Measurements from ENCODE around the gene LMO1. TPM values are rescaled to one million over a fixed set of nuclear protein-coding genes. Genes with fewer than 3 reads are reported as not detected.

Gene LMO1
- total RNA-seq, 1 experiment from 2014 or later = 0.27 TPM

DNA sequence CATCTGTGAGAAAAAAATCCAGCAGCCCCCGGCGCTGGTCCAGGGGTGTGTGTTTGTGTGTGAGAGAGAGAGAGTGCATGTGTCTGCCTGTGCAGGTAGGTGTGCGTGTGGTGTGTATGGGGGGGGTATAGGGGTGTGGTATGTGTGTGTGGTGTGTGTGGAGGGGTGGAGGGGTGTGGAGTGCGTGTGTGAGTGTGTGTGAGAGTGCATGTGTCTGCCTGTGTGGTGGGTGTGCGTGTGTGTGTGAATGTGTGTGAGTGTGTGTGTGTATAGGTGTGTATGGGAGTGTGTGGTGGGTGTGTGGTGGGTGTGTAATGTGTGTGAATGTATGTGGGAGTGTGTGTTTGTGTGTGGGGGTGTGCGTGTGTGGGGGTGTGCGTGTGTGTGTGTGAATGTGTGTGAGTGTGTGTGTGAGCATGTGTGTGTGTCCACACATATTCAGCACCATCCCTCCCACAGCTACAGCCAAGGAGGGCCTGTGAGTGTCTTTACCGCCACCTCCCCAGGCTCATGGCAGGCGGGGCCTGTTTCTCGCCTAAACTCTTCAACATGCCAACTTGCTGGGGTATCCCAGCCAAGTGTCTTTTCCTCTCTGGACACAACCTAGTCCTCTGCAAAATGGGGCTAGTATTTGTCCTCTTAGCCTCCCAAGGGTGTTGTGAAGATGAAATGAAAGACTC, 11.9 kb downstream of the LMO1 start:
- no peaks in the 10 kb centered on the region for H3K9me2 ChIP-seq (ENCODE audit: insufficient read depth)
- ATAC-seq (no peak), DNase-seq (ENCODE audit: low read depth, low spot score) (no peak)
- ChIA-PET POLR2A (no interaction called here), RAD21 (ENCODE audit: low non-redundant PET in 1 of 2, low total read pairs in 2 of 2, uncharacterized antibody in 2 of 2, unreplicated experiment in 2 of 2) (no interaction called here), CTCF (interaction anchor here (1.4 kb wide), 1 partner anchor 17 kb away, joined by 4 read pairs; no protein-coding TSS in a partner anchor)
- no peak for TF ChIP-seq ZNF274 (IDR thresholded peaks at IDR 0.05; ENCODE audit: low read depth, low read length)
- no peak for TF ChIP-seq POLR2A (IDR thresholded peaks at IDR 0.05; ENCODE audit: borderline replicate concordance, extremely low read depth, insufficient read depth, insufficient read length)
- TF ChIP-seq TCF7L2 (IDR thresholded peaks at IDR 0.05; ENCODE audit: borderline replicate concordance, extremely low read depth, insufficient read depth, insufficient read length) = no peak
- TF ChIP-seq YY1 (IDR thresholded peaks at IDR 0.05; ENCODE audit: extremely low read depth, insufficient replicate concordance, low read depth, low read length) = no peak
- no peak for TF ChIP-seq SP1 (IDR thresholded peaks at IDR 0.05; ENCODE audit: low read depth)
- no peak for TF ChIP-seq FOSL1 (IDR thresholded peaks at IDR 0.05; ENCODE audit: low read depth)
- TF ChIP-seq, protein P1, sequence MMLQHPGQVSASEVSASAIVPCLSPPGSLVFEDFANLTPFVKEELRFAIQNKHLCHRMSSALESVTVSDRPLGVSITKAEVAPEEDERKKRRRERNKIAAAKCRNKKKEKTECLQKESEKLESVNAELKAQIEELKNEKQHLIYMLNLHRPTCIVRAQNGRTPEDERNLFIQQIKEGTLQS (IDR thresholded peaks at IDR 0.05) = no peak
- no peak for TF ChIP-seq EGR1 (IDR thresholded peaks at IDR 0.05; ENCODE audit: low read depth)
- no peak for TF ChIP-seq ELF1 (IDR thresholded peaks at IDR 0.05; ENCODE audit: borderline replicate concordance, low read depth)
- TF ChIP-seq POLR2AphosphoS5 (IDR thresholded peaks at IDR 0.05; ENCODE audit: low read depth, low read length) = no peak
- TF ChIP-seq, protein P2, sequence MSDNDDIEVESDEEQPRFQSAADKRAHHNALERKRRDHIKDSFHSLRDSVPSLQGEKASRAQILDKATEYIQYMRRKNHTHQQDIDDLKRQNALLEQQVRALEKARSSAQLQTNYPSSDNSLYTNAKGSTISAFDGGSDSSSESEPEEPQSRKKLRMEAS (IDR thresholded peaks at IDR 0.05) = no peak
- no peak for TF ChIP-seq SRF (IDR thresholded peaks at IDR 0.05; ENCODE audit: low read depth)
- TF ChIP-seq, protein P3, sequence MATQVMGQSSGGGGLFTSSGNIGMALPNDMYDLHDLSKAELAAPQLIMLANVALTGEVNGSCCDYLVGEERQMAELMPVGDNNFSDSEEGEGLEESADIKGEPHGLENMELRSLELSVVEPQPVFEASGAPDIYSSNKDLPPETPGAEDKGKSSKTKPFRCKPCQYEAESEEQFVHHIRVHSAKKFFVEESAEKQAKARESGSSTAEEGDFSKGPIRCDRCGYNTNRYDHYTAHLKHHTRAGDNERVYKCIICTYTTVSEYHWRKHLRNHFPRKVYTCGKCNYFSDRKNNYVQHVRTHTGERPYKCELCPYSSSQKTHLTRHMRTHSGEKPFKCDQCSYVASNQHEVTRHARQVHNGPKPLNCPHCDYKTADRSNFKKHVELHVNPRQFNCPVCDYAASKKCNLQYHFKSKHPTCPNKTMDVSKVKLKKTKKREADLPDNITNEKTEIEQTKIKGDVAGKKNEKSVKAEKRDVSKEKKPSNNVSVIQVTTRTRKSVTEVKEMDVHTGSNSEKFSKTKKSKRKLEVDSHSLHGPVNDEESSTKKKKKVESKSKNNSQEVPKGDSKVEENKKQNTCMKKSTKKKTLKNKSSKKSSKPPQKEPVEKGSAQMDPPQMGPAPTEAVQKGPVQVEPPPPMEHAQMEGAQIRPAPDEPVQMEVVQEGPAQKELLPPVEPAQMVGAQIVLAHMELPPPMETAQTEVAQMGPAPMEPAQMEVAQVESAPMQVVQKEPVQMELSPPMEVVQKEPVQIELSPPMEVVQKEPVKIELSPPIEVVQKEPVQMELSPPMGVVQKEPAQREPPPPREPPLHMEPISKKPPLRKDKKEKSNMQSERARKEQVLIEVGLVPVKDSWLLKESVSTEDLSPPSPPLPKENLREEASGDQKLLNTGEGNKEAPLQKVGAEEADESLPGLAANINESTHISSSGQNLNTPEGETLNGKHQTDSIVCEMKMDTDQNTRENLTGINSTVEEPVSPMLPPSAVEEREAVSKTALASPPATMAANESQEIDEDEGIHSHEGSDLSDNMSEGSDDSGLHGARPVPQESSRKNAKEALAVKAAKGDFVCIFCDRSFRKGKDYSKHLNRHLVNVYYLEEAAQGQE (IDR thresholded peaks at IDR 0.05; ENCODE audit: low read depth) = no peak
- no peak for TF ChIP-seq SIN3A (IDR thresholded peaks at IDR 0.05; ENCODE audit: low read depth)
- TF ChIP-seq, protein P4, sequence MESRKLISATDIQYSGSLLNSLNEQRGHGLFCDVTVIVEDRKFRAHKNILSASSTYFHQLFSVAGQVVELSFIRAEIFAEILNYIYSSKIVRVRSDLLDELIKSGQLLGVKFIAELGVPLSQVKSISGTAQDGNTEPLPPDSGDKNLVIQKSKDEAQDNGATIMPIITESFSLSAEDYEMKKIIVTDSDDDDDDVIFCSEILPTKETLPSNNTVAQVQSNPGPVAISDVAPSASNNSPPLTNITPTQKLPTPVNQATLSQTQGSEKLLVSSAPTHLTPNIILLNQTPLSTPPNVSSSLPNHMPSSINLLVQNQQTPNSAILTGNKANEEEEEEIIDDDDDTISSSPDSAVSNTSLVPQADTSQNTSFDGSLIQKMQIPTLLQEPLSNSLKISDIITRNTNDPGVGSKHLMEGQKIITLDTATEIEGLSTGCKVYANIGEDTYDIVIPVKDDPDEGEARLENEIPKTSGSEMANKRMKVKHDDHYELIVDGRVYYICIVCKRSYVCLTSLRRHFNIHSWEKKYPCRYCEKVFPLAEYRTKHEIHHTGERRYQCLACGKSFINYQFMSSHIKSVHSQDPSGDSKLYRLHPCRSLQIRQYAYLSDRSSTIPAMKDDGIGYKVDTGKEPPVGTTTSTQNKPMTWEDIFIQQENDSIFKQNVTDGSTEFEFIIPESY (IDR thresholded peaks at IDR 0.05; ENCODE audit: extremely low read depth, insufficient replicate concordance, low read length) = no peak
- no peak overlapping the region for H3K4me3 ChIP-seq (replicated peaks in 1 of 2; ENCODE audit: low read depth in 1 of 2, low read length in 2 of 2)
- H2AFZ ChIP-seq (ENCODE audit: low read depth, low read length, poor library complexity, severe bottlenecking) = no peak overlapping the region
- no peaks in the 10 kb centered on the region for H3K79me2 ChIP-seq (ENCODE audit: insufficient read depth, low read length)
- H3K9me3 ChIP-seq (ENCODE audit: control insufficient read depth in 1 of 2, insufficient read depth in 1 of 2, low read depth in 1 of 2, low read length in 2 of 2) = no peaks in the 10 kb centered on the region
- no peak overlapping the region for H3K9ac ChIP-seq (ENCODE audit: low read length)
- H3K4me1 ChIP-seq (ENCODE audit: control insufficient read depth in 1 of 2, insufficient read depth in 2 of 2, low read length in 2 of 2) = peaks cover 0 to 16% of the 10 kb centered on the region in 2 experiments; a peak in 2 of 4 replicates
- H3K4me2 ChIP-seq (ENCODE audit: low read length) = peak overlapping the region; percentile 20; the same call in 1 of the 2 replicates
- H3K27ac ChIP-seq (ENCODE audit: low read depth, low read length) = no peak overlapping the region
- no peaks in the 10 kb centered on the region for H4K20me1 ChIP-seq (ENCODE audit: insufficient read depth)
- H3K36me3 ChIP-seq (ENCODE audit: control insufficient read depth in 1 of 2, insufficient read depth in 2 of 2, low read length in 2 of 2) = no peaks in the 10 kb centered on the region
- no TSS peak for BruUV-seq (replicated peaks)
- H3K27me3 ChIP-seq (ENCODE audit: insufficient read depth, low read length) = no peaks in the 10 kb centered on the region
- intact Hi-C loops (cut with micrococcal nuclease) = no loop called here

Data from HCT116 (cell line).